SK-N-SH treated with all-trans-retinoic acid at 6 μM for 48 hours (cell line): ENCODE measurements around the gene MFRP.
A peak's percentile ranks its signal among the peaks of the same experiment; 100 is the strongest.

Experiments used
- ATAC-seq: fragments of 200-7000 bp; cut with Tn5 transposase; 3 replicates; pipeline ENCODE4 v1.9.1; 2020; ENCODE audit warnings: mild to moderate bottlenecking, moderate library complexity
- ARNTL ChIP-seq: fragments of 450-650 bp; formaldehyde crosslinking; IDR thresholded peaks from 2 replicates; pipeline ENCODE4 v1.5.0; 2020; ENCODE audit warnings: low read depth, mild to moderate bottlenecking, moderate library complexity, borderline replicate concordance
- BACH2 ChIP-seq: fragments of 250-450 bp; sonication (Bioruptor Pico); IDR thresholded peaks from 2 replicates; pipeline ENCODE4 v1.9.0; 2021; ENCODE audit warnings: mild to moderate bottlenecking, borderline replicate concordance
- CSDC2 ChIP-seq: fragments of 250-450 bp; sonication (Bioruptor Pico); IDR thresholded peaks from 2 replicates; pipeline ENCODE4 v1.5.0; 2020; ENCODE audit warnings: mild to moderate bottlenecking, moderate library complexity
- CSRNP3 ChIP-seq: fragments of 250-450 bp; sonication (Bioruptor Pico); IDR thresholded peaks from 2 replicates; pipeline ENCODE4 v1.5.1; 2021; ENCODE audit warnings: mild to moderate bottlenecking, moderate library complexity
- ESRRG ChIP-seq: fragments of 250-450 bp; sonication (Bioruptor Pico); IDR thresholded peaks from 2 replicates; pipeline ENCODE4 v1.6.1; 2021; ENCODE audit warnings: mild to moderate bottlenecking
- ISL1 ChIP-seq: fragments of 250-450 bp; sonication (Bioruptor Pico); IDR thresholded peaks from 2 replicates; pipeline ENCODE4 v2.1.2; 2022; ENCODE audit warnings: mild to moderate bottlenecking, moderate library complexity
- OSR1 ChIP-seq: fragments of 250-450 bp; sonication (Bioruptor Pico); IDR thresholded peaks from 2 replicates; pipeline ENCODE4 v1.8.0; 2022; ENCODE audit warnings: moderate library complexity, mild to moderate bottlenecking, inconsistent platforms
- PATZ1 ChIP-seq: fragments of 250-450 bp; sonication (Bioruptor Pico); IDR thresholded peaks from 2 replicates; pipeline ENCODE4 v1.8.0; 2020; ENCODE audit warnings: mild to moderate bottlenecking, moderate library complexity, borderline replicate concordance
- PPARA ChIP-seq: fragments of 250-450 bp; sonication (Bioruptor Pico); IDR thresholded peaks from 2 replicates; pipeline ENCODE4 v1.5.0; 2020; ENCODE audit warnings: mild to moderate bottlenecking, borderline replicate concordance
- RARB ChIP-seq: fragments of 250-450 bp; sonication (Bioruptor Pico); IDR thresholded peaks from 2 replicates; pipeline ENCODE4 v1.8.0; 2021; ENCODE audit warnings: mild to moderate bottlenecking, moderate library complexity
- SNAI2 ChIP-seq: fragments of 250-450 bp; sonication (Bioruptor Pico); IDR thresholded peaks from 2 replicates; pipeline ENCODE4 v1.5.0; 2020; ENCODE audit warnings: mild to moderate bottlenecking, moderate library complexity
- TCF4 ChIP-seq: fragments of 250-450 bp; sonication (Bioruptor Pico); IDR thresholded peaks from 2 replicates; pipeline ENCODE4 v1.8.0; 2021; ENCODE audit warnings: mild to moderate bottlenecking, moderate library complexity, borderline replicate concordance
- TOX ChIP-seq: fragments of 250-450 bp; sonication (Bioruptor Pico); IDR thresholded peaks from 2 replicates; pipeline ENCODE4 v1.8.0; 2021; ENCODE audit warnings: mild to moderate bottlenecking, moderate library complexity, borderline replicate concordance
- ZC3H10 ChIP-seq: fragments of 250-450 bp; sonication (Bioruptor Pico); IDR thresholded peaks from 2 replicates; pipeline ENCODE4 v1.5.1; 2021; ENCODE audit warnings: mild to moderate bottlenecking, moderate library complexity
- ZFP3 ChIP-seq: fragments of 250-450 bp; sonication (Bioruptor Pico); IDR thresholded peaks from 2 replicates; pipeline ENCODE4 v1.5.0; 2020; ENCODE audit warnings: mild to moderate bottlenecking, moderate library complexity
- ZFP30 ChIP-seq: fragments of 450-650 bp; formaldehyde crosslinking; IDR thresholded peaks from 2 replicates; pipeline ENCODE4 v1.5.0; 2022; ENCODE audit warnings: mild to moderate bottlenecking, moderate library complexity
- ZNF565 ChIP-seq: fragments of 450-650 bp; formaldehyde crosslinking; conservative IDR thresholded peaks from 2 replicates; pipeline ENCODE4 v1.5.0; 2020; ENCODE audit warnings: low read depth, mild to moderate bottlenecking, moderate library complexity
- ZNF70 ChIP-seq: fragments of 450-650 bp; formaldehyde crosslinking; IDR thresholded peaks from 2 replicates; pipeline ENCODE4 v1.5.0; 2020; ENCODE audit warnings: mild to moderate bottlenecking, moderate library complexity
- ZNF8 ChIP-seq: fragments of 450-650 bp; formaldehyde crosslinking; IDR thresholded peaks from 2 replicates; pipeline ENCODE4 v1.5.0; 2020; ENCODE audit warnings: mild to moderate bottlenecking, moderate library complexity
- TF ChIP-seq, protein P1 (sequence below): fragments of 250-450 bp; sonication (Bioruptor Pico); IDR thresholded peaks from 2 replicates; pipeline ENCODE4 v1.8.0; 2021; ENCODE audit warnings: low read depth, mild to moderate bottlenecking, moderate library complexity, borderline replicate concordance
- TF ChIP-seq, protein P2 (sequence below): fragments of 250-450 bp; sonication (Bioruptor Pico); IDR thresholded peaks from 2 replicates; pipeline ENCODE4 v1.5.1; 2020; ENCODE audit warnings: low read depth, mild to moderate bottlenecking, moderate library complexity

The MFRP gene

GRCh38 chr11:119298726-119299125, 47.8 kb downstream of the MFRP start (continued):
- no peak for TF ChIP-seq CSRNP3 (CRISPR knock-in tag)
- TF ChIP-seq SNAI2: no peak
- TF ChIP-seq PATZ1 (CRISPR knock-in tag): no peak
- no peak for TF ChIP-seq OSR1 (CRISPR knock-in tag)
- no peak for TF ChIP-seq ZFP3
- TF ChIP-seq, protein P1, sequence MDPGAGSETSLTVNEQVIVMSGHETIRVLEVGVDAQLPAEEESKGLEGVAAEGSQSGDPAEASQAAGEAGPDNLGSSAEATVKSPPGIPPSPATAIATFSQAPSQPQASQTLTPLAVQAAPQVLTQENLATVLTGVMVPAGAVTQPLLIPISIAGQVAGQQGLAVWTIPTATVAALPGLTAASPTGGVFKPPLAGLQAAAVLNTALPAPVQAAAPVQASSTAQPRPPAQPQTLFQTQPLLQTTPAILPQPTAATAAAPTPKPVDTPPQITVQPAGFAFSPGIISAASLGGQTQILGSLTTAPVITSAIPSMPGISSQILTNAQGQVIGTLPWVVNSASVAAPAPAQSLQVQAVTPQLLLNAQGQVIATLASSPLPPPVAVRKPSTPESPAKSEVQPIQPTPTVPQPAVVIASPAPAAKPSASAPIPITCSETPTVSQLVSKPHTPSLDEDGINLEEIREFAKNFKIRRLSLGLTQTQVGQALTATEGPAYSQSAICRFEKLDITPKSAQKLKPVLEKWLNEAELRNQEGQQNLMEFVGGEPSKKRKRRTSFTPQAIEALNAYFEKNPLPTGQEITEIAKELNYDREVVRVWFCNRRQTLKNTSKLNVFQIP (CRISPR knock-in tag): no peak

GRCh38 chr11:119297938-119298337, 48.6 kb downstream of the MFRP start:
- TF ChIP-seq BACH2 (CRISPR knock-in tag) (no peak), PPARA (CRISPR knock-in tag) (no peak), TOX (CRISPR knock-in tag) (no peak), ISL1 (CRISPR knock-in tag) (no peak), ZNF8 (CRISPR knock-in tag) (no peak), TCF4 (no peak), ZNF565 (CRISPR knock-in tag) (no peak), PATZ1 (CRISPR knock-in tag) (no peak), CSDC2 (no peak), ARNTL (CRISPR knock-in tag) (no peak), ZFP30 (CRISPR knock-in tag) (no peak), ESRRG (CRISPR knock-in tag) (no peak), ZNF70 (no peak), OSR1 (CRISPR knock-in tag) (no peak), RARB (CRISPR knock-in tag) (no peak), ZC3H10 (CRISPR knock-in tag) (no peak)
- TF ChIP-seq, protein P2, sequence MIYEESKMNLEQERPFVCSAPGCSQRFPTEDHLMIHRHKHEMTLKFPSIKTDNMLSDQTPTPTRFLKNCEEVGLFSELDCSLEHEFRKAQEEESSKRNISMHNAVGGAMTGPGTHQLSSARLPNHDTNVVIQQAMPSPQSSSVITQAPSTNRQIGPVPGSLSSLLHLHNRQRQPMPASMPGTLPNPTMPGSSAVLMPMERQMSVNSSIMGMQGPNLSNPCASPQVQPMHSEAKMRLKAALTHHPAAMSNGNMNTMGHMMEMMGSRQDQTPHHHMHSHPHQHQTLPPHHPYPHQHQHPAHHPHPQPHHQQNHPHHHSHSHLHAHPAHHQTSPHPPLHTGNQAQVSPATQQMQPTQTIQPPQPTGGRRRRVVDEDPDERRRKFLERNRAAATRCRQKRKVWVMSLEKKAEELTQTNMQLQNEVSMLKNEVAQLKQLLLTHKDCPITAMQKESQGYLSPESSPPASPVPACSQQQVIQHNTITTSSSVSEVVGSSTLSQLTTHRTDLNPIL (CRISPR knock-in tag): no peak
- TF ChIP-seq, protein P1 (CRISPR knock-in tag): no peak
- TF ChIP-seq, all 23 proteins: peak for 0
- no peak for ATAC-seq

GRCh38 chr11:119295178-119295577, 51.3 kb downstream of the MFRP start:
- ATAC-seq: peak; percentile 49; the same call in 1 of the 3 replicates
- no peak for TF ChIP-seq RARB (CRISPR knock-in tag)
- TF ChIP-seq SNAI2: no peak
- TF ChIP-seq ESRRG (CRISPR knock-in tag): no peak
- TF ChIP-seq, protein P1 (CRISPR knock-in tag): no peak
